Measurements from ENCODE around the gene THAP11.

DNA sequence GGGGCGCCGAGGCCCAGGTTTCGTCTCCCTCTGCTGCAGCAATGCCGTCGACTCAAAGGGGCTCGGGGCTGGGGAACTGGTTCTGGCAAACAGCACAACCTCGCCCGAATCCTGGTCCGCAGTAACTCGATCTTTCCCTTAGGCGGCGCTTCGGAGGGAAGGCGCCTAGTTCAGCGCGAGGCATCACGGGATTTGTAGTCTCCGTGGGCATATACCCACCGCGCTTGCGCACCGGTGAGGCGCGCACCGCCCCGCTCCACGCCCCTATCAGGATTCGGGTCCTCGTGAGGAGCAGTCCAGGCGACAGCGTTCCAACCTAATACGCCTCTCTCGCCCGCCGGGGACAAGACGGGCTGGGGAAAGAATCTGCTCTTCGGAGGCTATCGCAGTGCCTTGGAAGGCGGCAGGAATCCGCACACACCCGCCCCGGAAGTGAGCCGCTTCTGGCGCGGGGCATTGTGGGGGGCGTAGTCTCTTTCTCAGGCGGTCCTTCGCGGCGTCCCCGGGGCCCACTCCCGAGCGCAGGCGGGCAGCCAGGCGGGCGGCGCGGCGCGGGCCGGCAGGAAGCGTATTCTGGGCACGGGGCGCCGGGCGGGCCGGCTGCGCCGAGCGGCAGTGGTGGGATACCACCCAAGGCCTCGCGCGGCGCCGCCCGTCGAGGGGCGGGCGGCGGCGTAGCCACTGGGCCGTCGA is at the start of gene THAP11:
- TF ChIP-seq POLR2AphosphoS5 (IDR thresholded peaks at IDR 0.05) (peak; percentile 55 to 65), POLR2A (IDR thresholded peaks at IDR 0.05) (peak in 2 of 4 donors; percentile 74 to 78)
- TF ChIP-seq, protein P1, sequence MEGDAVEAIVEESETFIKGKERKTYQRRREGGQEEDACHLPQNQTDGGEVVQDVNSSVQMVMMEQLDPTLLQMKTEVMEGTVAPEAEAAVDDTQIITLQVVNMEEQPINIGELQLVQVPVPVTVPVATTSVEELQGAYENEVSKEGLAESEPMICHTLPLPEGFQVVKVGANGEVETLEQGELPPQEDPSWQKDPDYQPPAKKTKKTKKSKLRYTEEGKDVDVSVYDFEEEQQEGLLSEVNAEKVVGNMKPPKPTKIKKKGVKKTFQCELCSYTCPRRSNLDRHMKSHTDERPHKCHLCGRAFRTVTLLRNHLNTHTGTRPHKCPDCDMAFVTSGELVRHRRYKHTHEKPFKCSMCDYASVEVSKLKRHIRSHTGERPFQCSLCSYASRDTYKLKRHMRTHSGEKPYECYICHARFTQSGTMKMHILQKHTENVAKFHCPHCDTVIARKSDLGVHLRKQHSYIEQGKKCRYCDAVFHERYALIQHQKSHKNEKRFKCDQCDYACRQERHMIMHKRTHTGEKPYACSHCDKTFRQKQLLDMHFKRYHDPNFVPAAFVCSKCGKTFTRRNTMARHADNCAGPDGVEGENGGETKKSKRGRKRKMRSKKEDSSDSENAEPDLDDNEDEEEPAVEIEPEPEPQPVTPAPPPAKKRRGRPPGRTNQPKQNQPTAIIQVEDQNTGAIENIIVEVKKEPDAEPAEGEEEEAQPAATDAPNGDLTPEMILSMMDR (IDR thresholded peaks at IDR 0.05): peak; percentile 77 to 97 (median 94)

Measured in upper lobe of left lung (tissue), 4 donors.